Heart right ventricle (tissue), 16 donors: Measurements from ENCODE around the gene FERMT2. TPM values are rescaled to one million over a fixed set of nuclear protein-coding genes. Genes with fewer than 3 reads are reported as not detected.

ENCODE experiments used
- ATAC-seq, 8 donors: fragments of 200-7000 bp; cut with Tn5 transposase; one replicate each; pipeline ENCODE4 v1.9.1; 2020; ENCODE audit warnings: mild to moderate bottlenecking in 8 of 8, moderate library complexity in 8 of 8, moderate number of reproducible peaks in 1 of 8
- DNase-seq, 2 donors: peaks; one replicate each; pipeline ENCODE4 v3.0.0-alpha.2; 2020
- H3K27ac ChIP-seq, 10 donors: fragments of 200-600 bp; sonication (generic) in 2 of 10; one replicate each; pipeline versions ENCODE4 v1.5.0 to v1.8.0; 2020 to 2022; ENCODE audit warnings: mild to moderate bottlenecking in 3 of 10
- H3K27me3 ChIP-seq, 7 donors: fragments of 200-600 bp; one replicate each; pipeline ENCODE4 v1.8.0; 2021 to 2022; ENCODE audit warnings: mild to moderate bottlenecking in 2 of 7
- H3K36me3 ChIP-seq, 9 donors: fragments of 200-600 bp; sonication (generic) in 1 of 9; one replicate each; pipeline versions ENCODE4 v1.5.0 to v1.8.0; 2020 to 2022; ENCODE audit warnings: mild to moderate bottlenecking in 2 of 9
- H3K4me1 ChIP-seq, 9 donors: fragments of 200-600 bp; sonication (generic) in 1 of 9; one replicate each; pipeline versions ENCODE4 v1.5.0 to v1.8.0; 2020 to 2022; ENCODE audit warnings: mild to moderate bottlenecking in 4 of 9
- H3K4me3 ChIP-seq, 10 donors: fragments of 200-600 bp; sonication (generic) in 2 of 10; one replicate each; pipeline versions ENCODE4 v1.5.0 to v1.8.0; 2020 to 2022; ENCODE audit warnings: mild to moderate bottlenecking in 7 of 10, moderate library complexity in 2 of 10
- H3K9me3 ChIP-seq, 11 donors: fragments of 200-600 bp in 10 of 11; sonication (generic) in 2 of 11; one replicate each; pipeline versions ENCODE4 v1.5.0 to v1.8.0; 2013 to 2022; ENCODE audit warnings: mild to moderate bottlenecking in 2 of 11, control low read depth in 1 of 11, moderate library complexity in 1 of 11
- WGBS, 2 donors: extraction: QIAGEN DNeasy Blood & Tissue Kit; methylation state at CpG; one replicate each; pipeline ENCODE4 v1.1.7; 2013; ENCODE audit warnings: inconsistent platforms in 1 of 2; 5-methylcytosine and 5-hydroxymethylcytosine counted together
- intact Hi-C, 10 donors: fragments of 100-400 bp; cut with DNase I; formaldehyde crosslinking; loops; one replicate each; pipeline versions ENCODE4 v1.11.1 to v1.14.2; 2022
- polyA plus RNA-seq, 2 donors: library from polyadenylated mRNA; stranded (reverse); fragments of 200-250 nt; gene quantifications; one replicate each; pipeline ENCODE4 v1.2.3, GENCODE V29; 2013
- total RNA-seq, 10 donors: library from RNA; stranded (reverse); fragmentation: NEBNext Ultra II Directional in 3 of 10; extraction: Animal tissue kit (Norgen Biotek cat#: 25700) in 3 of 10; gene quantifications; one replicate each; pipeline versions ENCODE4 v1.2.1 to v1.2.4, GENCODE V29; 2021 to 2023
- TF ChIP-seq, protein P1 (sequence below), 9 donors: fragments of 200-600 bp; sonication (generic) in 2 of 9; IDR thresholded peaks; one replicate each; pipeline versions ENCODE4 v1.5.0 to v1.8.0; 2021 to 2022; ENCODE audit warnings: antibody characterized with exemption in 9 of 9, mild to moderate bottlenecking in 5 of 9, moderate library complexity in 1 of 9
- donor health status: Arrhythmogenic right ventricular cardiomyopathy.
- donor health status: ischemic (EF 13 %, LVEDD 7.1; RV severe dilation, severe dysfunction).
- donor health status: healthy with polysubstance abuse.
- donor health status: DM: no; HTN: yes; CAD: no.
- donor health status: DM: no; HTN: no; CAD: no.
- donor health status: ischemic (EF 25% LVEDD 6.9; RV normal size, moderate dysfunction).
- donor health status: ischemic (EF 25% LVEDD 5.7; RV mildly dilated, moderate dysfunction).
- donor health status: healthy.
- donor health status: DM: yes; HTN: yes; CAD: no.
- donor health status: Ischemic cardiomyopathy.
- donor health status: ischemic (EF 35%, LVEDD 5.7; RV mildly dilated, moderate dysfunction).
- donor health status: nonischemic (EF 11% LVEDD 7.7; RV severe dilation, severe dysfunction).
- donor health status: DM: yes; HTN: yes; CAD: no.
- donor health status: PGD.
- donor health status: ischemic (EF 29% LVEDD 5.4; RV normal size, mild dysfunction).
- donor health status: nonischemic (EF 23%, LVEDD 6.1; RV moderate dilation, normal function).

Gene FERMT2
- total and polyA plus RNA-seq, 12 donors: 45.7 to 175 (median 111) TPM

DNA sequence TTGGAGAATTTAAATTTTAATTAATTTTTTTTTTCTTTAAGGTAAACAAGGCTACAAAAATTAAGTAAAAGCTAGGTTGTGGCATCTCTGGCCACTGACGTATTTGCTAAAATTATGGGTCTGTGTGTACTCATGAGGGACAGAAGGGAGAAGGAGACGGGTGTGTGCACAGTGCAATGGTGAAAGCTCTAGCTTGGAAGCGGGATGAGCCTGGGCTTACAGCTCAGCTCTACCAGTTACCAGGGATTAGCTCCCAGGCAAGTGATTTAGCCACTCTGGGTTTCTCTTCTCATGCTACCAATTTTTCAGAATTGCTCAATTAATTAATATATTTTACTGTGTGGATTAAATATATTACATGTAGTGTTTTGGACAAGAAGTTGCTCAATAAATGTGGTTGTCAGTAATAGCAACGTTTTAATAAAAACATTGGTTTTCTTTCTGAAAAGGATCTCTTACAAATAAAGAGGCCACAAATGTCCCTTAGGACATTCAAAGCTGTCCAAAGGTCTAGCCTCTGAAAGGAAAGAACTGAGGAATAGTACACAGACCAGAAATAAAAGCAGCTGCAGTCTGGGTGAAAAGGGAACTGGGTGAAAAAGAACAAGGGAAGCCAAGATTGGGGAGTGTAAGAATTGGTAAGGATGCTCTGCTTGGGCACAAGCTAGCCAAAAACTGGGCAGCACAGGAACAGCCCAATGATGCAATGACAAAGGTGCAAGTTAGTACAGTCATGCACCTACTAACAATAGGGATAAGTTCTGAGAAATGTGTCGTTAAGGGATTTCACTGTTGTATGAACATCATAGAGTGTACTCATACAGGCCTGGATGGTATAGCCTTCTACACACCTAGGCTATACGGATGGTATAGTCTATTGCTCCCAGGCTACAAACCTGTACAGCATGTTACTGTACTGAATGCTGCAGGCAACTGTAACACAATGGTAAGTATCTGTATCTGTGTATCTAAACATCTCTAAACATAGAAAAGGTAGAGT lies 61.7 kb downstream of the FERMT2 start:
- Histone ChIP-seq H3K36me3 (peaks cover 0 to 88% (median 29%) of the 10 kb centered on the region in 9 donors), H3K27me3 (no peaks in the 10 kb centered on the region), H3K4me3 (no peak overlapping the region), H3K9me3 (no peaks in the 10 kb centered on the region), H3K4me1 (peaks cover 0 to 8% (median 0%) of the 10 kb centered on the region in 9 donors), H3K27ac (no peak overlapping the region)
- ATAC-seq: peak in 5 of 8 donors; percentile 17 to 59 (median 27)
- WGBS, 2 donors: 88 to 92% methylated on average over 6 of the region's 6 CpGs
- DNase-seq: no peak
- intact Hi-C loops: no loop called here
- TF ChIP-seq, protein P1, sequence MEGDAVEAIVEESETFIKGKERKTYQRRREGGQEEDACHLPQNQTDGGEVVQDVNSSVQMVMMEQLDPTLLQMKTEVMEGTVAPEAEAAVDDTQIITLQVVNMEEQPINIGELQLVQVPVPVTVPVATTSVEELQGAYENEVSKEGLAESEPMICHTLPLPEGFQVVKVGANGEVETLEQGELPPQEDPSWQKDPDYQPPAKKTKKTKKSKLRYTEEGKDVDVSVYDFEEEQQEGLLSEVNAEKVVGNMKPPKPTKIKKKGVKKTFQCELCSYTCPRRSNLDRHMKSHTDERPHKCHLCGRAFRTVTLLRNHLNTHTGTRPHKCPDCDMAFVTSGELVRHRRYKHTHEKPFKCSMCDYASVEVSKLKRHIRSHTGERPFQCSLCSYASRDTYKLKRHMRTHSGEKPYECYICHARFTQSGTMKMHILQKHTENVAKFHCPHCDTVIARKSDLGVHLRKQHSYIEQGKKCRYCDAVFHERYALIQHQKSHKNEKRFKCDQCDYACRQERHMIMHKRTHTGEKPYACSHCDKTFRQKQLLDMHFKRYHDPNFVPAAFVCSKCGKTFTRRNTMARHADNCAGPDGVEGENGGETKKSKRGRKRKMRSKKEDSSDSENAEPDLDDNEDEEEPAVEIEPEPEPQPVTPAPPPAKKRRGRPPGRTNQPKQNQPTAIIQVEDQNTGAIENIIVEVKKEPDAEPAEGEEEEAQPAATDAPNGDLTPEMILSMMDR (IDR thresholded peaks at IDR 0.05): no peak

- Histone ChIP-seq H3K27me3 (no peaks in the 10 kb centered on the region), H3K36me3 (peaks cover 0 to 94% (median 28%) of the 10 kb centered on the region in 9 donors), H3K9me3 (no peaks in the 10 kb centered on the region), H3K4me3 (no peak overlapping the region), H3K4me1 (peaks cover 0 to 8% (median 0%) of the 10 kb centered on the region in 9 donors), H3K27ac (no peak overlapping the region)
- TF ChIP-seq, protein P1 (IDR thresholded peaks at IDR 0.05): no peak
- 92 to 94% methylated on average over 4 of the region's 4 CpGs for WGBS, 2 donors
- intact Hi-C loops: no loop called here
- ATAC-seq: no peak
- DNase-seq: no peak
Measured at GRCh38 chr14:52888159-52888558, 62.7 kb downstream of the FERMT2 start.

- no peak for DNase-seq
- TF ChIP-seq, protein P1 (IDR thresholded peaks at IDR 0.05): no peak
- Histone ChIP-seq H3K4me1 (peaks cover 0 to 21% (median 4%) of the 10 kb centered on the region in 9 donors), H3K4me3 (no peak overlapping the region), H3K9me3 (no peaks in the 10 kb centered on the region), H3K27ac (no peak overlapping the region), H3K36me3 (peaks cover 0 to 87% (median 10%) of the 10 kb centered on the region in 9 donors), H3K27me3 (no peaks in the 10 kb centered on the region)
- 75 to 83% methylated on average over 2 of the region's 2 CpGs for WGBS, 2 donors
- ATAC-seq: peak in 1 of 8 donors; percentile 25
- intact Hi-C loops: no loop called here
Measured at GRCh38 chr14:52885230-52885629, 65.6 kb downstream of the FERMT2 start.

GRCh38 chr14:52883658-52884057 lies 67.2 kb downstream of the FERMT2 start:
- Histone ChIP-seq H3K9me3 (no peaks in the 10 kb centered on the region), H3K36me3 (peaks cover 0 to 87% (median 12%) of the 10 kb centered on the region in 9 donors), H3K4me3 (no peak overlapping the region), H3K27ac (no peak overlapping the region), H3K27me3 (no peaks in the 10 kb centered on the region), H3K4me1 (peaks cover 0 to 34% (median 10%) of the 10 kb centered on the region in 9 donors)
- intact Hi-C loops: loop anchor here in 1 of 10 donors (5.0 kb wide), 1 partner anchor 64 kb away; no protein-coding TSS in a partner anchor
- TF ChIP-seq, protein P1 (IDR thresholded peaks at IDR 0.05): no peak
- WGBS, 2 donors: 85 to 86% methylated on average over 5 of the region's 5 CpGs
- DNase-seq (no peak), ATAC-seq (no peak)
